Muscle layer of duodenum (tissue), 2 donors: ENCODE results near the gene RPEL1.

Experiments used
- H3K27ac ChIP-seq: one replicate; pipeline ENCODE4 v1.7.0; 2013; ENCODE audit warnings: mild to moderate bottlenecking, low read length
- H3K27me3 ChIP-seq: one replicate; pipeline ENCODE4 v1.7.0; 2013; ENCODE audit warnings: low read depth, mild to moderate bottlenecking, control low read depth, low read length
- H3K36me3 ChIP-seq, 2 donors: one replicate each; pipeline ENCODE4 v1.7.0; 2013; ENCODE audit warnings: low read length in 2 of 2, control low read depth in 1 of 2, mild to moderate bottlenecking in 1 of 2; ENCODE audit not compliant: insufficient read depth in 2 of 2, control insufficient read depth in 1 of 2
- H3K4me1 ChIP-seq, 2 donors: one replicate each; pipeline ENCODE4 v1.7.0; 2013; ENCODE audit warnings: low read length in 2 of 2, mild to moderate bottlenecking in 2 of 2, control low read depth in 1 of 2, moderate library complexity in 1 of 2; ENCODE audit not compliant: insufficient read depth in 2 of 2, control insufficient read depth in 1 of 2
- H3K4me3 ChIP-seq, 2 donors: one replicate each; pipeline ENCODE4 v1.7.0; 2013; ENCODE audit warnings: low read length in 2 of 2, low read depth in 1 of 2, mild to moderate bottlenecking in 1 of 2
- H3K9me3 ChIP-seq, 2 donors: one replicate each; pipeline ENCODE4 v1.7.0; 2013; ENCODE audit warnings: low read length in 2 of 2, control low read depth in 1 of 2, mild to moderate bottlenecking in 1 of 2; ENCODE audit not compliant: control insufficient read depth in 1 of 2
- donor health status: healthy.

RPEL1 gene

GRCh38 chr10:103281753-103282152 is 36.1 kb downstream of the RPEL1 start:
- Histone ChIP-seq H3K9me3 (peaks cover 0 to 4% of the 10 kb centered on the region in 2 donors), H3K36me3 (no peaks in the 10 kb centered on the region), H3K4me3 (no peak overlapping the region), H3K4me1 (peaks cover 0 to 13% of the 10 kb centered on the region in 2 donors), H3K27ac (no peak overlapping the region), H3K27me3 (peaks cover 30% of the 10 kb centered on the region)

- Histone ChIP-seq H3K4me1 (peaks cover 0 to under 1% of the 10 kb centered on the region in 2 donors), H3K9me3 (peaks cover 0 to 3% of the 10 kb centered on the region in 2 donors), H3K27me3 (peaks cover 24% of the 10 kb centered on the region), H3K27ac (no peak overlapping the region), H3K4me3 (no peak overlapping the region), H3K36me3 (no peaks in the 10 kb centered on the region)
These were observed 37.3 kb downstream of the RPEL1 start for GRCh38 chr10:103282961-103283360.

- Histone ChIP-seq H3K4me1 (no peaks in the 10 kb centered on the region), H3K9me3 (no peaks in the 10 kb centered on the region), H3K27ac (no peak overlapping the region), H3K27me3 (peaks cover 12% of the 10 kb centered on the region), H3K36me3 (no peaks in the 10 kb centered on the region), H3K4me3 (no peak overlapping the region)
These were observed 38.5 kb downstream of the RPEL1 start for GRCh38 chr10:103284170-103284569.

DNA sequence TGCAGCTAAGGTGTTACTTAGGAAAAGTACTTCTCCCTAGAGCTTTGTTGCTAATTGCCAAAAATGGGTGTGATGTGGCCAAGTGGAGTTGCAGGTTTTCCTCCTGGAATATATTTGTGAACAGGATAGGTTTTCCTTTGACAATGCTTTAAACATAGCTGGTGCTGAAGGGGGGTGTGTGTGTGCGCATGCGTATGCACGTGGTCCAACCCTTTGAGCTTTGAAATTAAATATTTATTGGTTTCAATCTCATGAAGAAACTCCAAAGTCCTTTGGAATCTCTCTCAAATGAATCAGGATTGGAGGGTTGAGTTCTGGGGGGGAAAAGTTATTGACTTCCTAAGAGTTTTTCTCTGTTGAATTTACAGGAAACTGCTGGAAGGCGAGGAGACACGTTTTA is 42.3 kb downstream of the RPEL1 start:
- Histone ChIP-seq H3K4me3 (no peak overlapping the region), H3K9me3 (no peaks in the 10 kb centered on the region), H3K27me3 (peaks cover 4% of the 10 kb centered on the region), H3K4me1 (no peaks in the 10 kb centered on the region), H3K27ac (no peak overlapping the region), H3K36me3 (no peaks in the 10 kb centered on the region)

DNA sequence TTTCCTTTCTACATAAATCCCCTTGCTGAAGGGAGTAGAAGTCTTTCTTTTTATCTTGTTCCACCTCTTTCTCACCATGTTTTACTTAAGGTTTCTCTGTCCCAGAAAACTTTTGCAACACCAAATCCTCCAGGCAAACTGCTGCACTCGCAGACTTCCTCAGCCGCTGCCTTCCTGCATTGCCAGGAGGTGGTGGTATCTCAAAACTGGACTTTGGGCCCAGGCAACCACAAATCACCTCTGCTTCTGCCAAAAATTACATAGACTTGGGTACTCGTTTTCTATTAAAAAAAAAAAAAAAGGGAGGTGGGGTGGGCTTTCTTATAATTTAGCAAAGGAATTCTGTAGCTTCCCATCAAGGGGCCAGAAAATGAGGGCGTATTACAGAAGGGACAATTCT is 45.9 kb downstream of the RPEL1 start:
- H3K27ac ChIP-seq, result no peak overlapping the region
- H3K4me1 ChIP-seq, result no peaks in the 10 kb centered on the region
- peaks cover 4% of the 10 kb centered on the region for H3K27me3 ChIP-seq
- no peak overlapping the region for H3K4me3 ChIP-seq
- H3K36me3 ChIP-seq, result no peaks in the 10 kb centered on the region
- no peaks in the 10 kb centered on the region for H3K9me3 ChIP-seq

DNA sequence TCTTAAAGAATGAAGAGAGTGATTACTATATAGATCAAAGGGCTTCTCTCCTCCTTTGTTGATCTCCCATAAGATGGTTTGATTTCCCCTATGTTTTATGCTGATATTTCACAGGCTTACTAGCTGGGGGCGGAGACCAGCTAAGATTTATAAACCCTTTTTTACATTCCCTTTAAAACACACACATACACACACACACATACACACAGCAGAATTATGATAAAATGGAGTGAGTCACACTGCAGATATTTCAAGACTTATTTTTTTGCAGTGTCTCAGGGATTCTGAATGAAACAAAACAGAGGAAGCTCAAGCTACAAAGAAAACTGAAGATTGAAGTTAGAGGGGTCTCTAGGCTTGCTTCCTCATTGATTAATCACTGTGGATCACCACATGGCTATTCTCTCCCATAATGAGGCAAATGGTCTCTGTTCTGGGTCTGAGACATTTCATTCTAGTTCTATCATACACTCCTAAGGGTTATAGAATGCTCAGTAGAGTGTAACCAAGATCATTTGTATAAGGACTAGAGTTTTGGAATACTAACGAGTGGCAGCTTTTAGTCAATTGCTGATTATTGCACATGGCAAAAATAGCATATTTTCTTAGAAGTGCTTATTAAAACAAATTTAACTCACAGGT is 49.8 kb downstream of the RPEL1 start:
- Histone ChIP-seq H3K4me1 (no peaks in the 10 kb centered on the region), H3K4me3 (no peak overlapping the region), H3K27me3 (no peaks in the 10 kb centered on the region), H3K27ac (no peak overlapping the region), H3K9me3 (no peaks in the 10 kb centered on the region), H3K36me3 (no peaks in the 10 kb centered on the region)
